ENCODE results near the gene DDX10. TPM values are rescaled to one million over a fixed set of nuclear protein-coding genes. Genes with fewer than 3 reads are reported as not detected.

Gene DDX10
- total RNA-seq, 1 donor = 15.7 TPM

- TF ChIP-seq CTCF (IDR thresholded peaks at IDR 0.05; ENCODE audit: insufficient read depth, low read length) = no peak
- DNase-seq (ENCODE audit: low read depth) = peak; percentile 13
- no peak overlapping the region for H3K4me3 ChIP-seq (ENCODE audit: low read depth, low read length)
These were observed 40.5 kb upstream of the DDX10 start for GRCh38 chr11:108624196-108624925.

GRCh38 chr11:108628326-108628725 lies 36.5 kb upstream of the DDX10 start:
- DNase-seq (ENCODE audit: low read depth) = no peak
- TF ChIP-seq CTCF (IDR thresholded peaks at IDR 0.05; ENCODE audit: insufficient read depth, low read length) = no peak
- H3K4me3 ChIP-seq (ENCODE audit: low read depth, low read length) = no peak overlapping the region

GRCh38 chr11:108628812-108629211 lies 36.1 kb upstream of the DDX10 start:
- TF ChIP-seq CTCF (IDR thresholded peaks at IDR 0.05; ENCODE audit: insufficient read depth, low read length) = no peak
- no peak overlapping the region for H3K4me3 ChIP-seq (ENCODE audit: low read depth, low read length)
- no peak for DNase-seq (ENCODE audit: low read depth)

- no peak for DNase-seq (ENCODE audit: low read depth)
- H3K4me3 ChIP-seq (ENCODE audit: low read depth, low read length) = no peak overlapping the region
- no peak for TF ChIP-seq CTCF (IDR thresholded peaks at IDR 0.05; ENCODE audit: insufficient read depth, low read length)
These were observed 35.6 kb upstream of the DDX10 start for GRCh38 chr11:108629274-108629673.

- TF ChIP-seq CTCF (IDR thresholded peaks at IDR 0.05; ENCODE audit: insufficient read depth, low read length) = no peak
- no peak overlapping the region for H3K4me3 ChIP-seq (ENCODE audit: low read depth, low read length)
- no peak for DNase-seq (ENCODE audit: low read depth)
These were observed 32.7 kb upstream of the DDX10 start for GRCh38 chr11:108632041-108632704.

- H3K4me3 ChIP-seq (ENCODE audit: low read depth, low read length) = no peak overlapping the region
- no peak for TF ChIP-seq CTCF (IDR thresholded peaks at IDR 0.05; ENCODE audit: insufficient read depth, low read length)
- DNase-seq (ENCODE audit: low read depth) = no peak
These were observed 29.8 kb upstream of the DDX10 start for GRCh38 chr11:108635106-108635505.
